HT1080 (cell line): ENCODE measurements around the gene C17orf50. TPM values are rescaled to one million over a fixed set of nuclear protein-coding genes. Genes with fewer than 3 reads are reported as not detected.

ENCODE experiments used
- DNase-seq: peaks from one replicate; pipeline ENCODE4 v3.0.0-alpha.2; 2015; ENCODE audit warnings: low read depth
- polyA plus RNA-seq, 2 experiments: library from polyadenylated mRNA; depleted of rRNA; stranded (reverse); fragments of >200 nt; gene quantifications; 2 replicates each; pipeline ENCODE4 v1.2.3, GENCODE V29; 2015
- total RNA-seq: library from RNA; depleted of rRNA; stranded (reverse); fragments of >200 nt; shearing (Covaris generic); gene quantifications from 2 replicates; pipeline ENCODE4 v1.2.3, GENCODE V29; 2014; rRNA removed

C17orf50 gene
- total RNA-seq = not detected in 2 replicates
- polyA plus RNA-seq (2015; cell fraction: cytosol; rRNA removed) = not detected in 2 replicates
- polyA plus RNA-seq (2015; cell fraction: nucleus; rRNA removed) = not detected in 2 replicates

DNA sequence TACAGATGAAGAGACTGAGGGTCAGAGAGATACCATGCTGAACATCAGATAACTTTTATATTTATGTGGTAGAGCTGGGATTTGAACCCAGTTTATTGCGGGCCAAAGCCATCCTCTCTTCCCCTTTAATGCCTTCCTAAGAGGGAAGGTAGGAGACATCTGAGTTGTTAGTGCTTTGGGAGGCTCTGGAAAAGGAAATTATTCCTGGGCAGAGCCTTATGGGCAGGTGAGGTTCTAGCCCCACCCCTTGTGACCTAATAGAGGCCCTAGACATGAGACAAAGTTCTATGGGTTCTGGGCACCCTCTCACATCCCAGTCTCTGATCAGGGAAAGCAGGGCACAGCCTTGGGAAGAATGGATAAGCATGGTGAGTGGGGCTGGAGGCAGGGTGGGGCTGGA is at the start of gene C17orf50:
Gene C17orf50 (plus strand): TSS at position 301 of the 400 bp plus-strand sequence. CDS start 55 bp downstream, at position 356.
- DNase-seq = no peak

- no peak for DNase-seq
These were observed 49.7 kb upstream of the C17orf50 start for GRCh38 chr17:35710950-35711349.

GRCh38 chr17:35713069-35713728 is 47.5 kb upstream of the C17orf50 start:
- peak; percentile 96 for DNase-seq

- no peak for DNase-seq
These were observed 45.7 kb upstream of the C17orf50 start for GRCh38 chr17:35714988-35715387.

GRCh38 chr17:35715416-35715815 is 45.3 kb upstream of the C17orf50 start:
- DNase-seq = no peak

- DNase-seq = no peak
These were observed 44.5 kb upstream of the C17orf50 start for GRCh38 chr17:35716173-35716572.

DNA sequence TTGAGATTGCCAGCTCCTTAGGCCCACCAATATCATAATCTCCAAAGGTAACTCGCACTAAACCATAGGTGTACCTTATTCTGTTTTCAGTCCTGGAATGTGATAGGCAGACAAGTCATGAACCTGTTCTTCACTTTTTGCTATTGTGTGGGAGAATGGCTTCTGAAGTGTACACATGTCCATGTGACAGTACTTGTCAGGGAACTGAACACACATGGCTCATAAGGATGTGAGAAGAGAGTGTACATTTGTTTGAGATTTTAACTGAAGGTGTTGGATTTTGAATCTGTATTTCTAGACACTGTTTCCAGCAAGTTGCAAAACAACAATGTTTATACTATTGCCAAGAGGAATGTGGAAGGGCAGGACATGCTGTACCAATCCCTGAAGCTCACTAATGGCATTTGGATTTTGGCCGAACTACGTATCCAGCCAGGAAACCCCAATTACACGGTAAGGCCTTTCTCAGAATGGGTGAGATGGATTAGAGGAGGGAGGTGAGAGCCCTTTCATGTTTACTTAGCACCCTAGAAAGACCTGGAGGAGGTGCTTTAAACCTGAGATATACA is 43.7 kb upstream of the C17orf50 start:
- DNase-seq = no peak

- no peak for DNase-seq
These were observed 43.2 kb upstream of the C17orf50 start for GRCh38 chr17:35717475-35717874.

GRCh38 chr17:35723735-35724134 is 37.0 kb upstream of the C17orf50 start:
- no peak for DNase-seq

- DNase-seq = no peak
These were observed 35.6 kb upstream of the C17orf50 start for GRCh38 chr17:35725058-35725457.

DNA sequence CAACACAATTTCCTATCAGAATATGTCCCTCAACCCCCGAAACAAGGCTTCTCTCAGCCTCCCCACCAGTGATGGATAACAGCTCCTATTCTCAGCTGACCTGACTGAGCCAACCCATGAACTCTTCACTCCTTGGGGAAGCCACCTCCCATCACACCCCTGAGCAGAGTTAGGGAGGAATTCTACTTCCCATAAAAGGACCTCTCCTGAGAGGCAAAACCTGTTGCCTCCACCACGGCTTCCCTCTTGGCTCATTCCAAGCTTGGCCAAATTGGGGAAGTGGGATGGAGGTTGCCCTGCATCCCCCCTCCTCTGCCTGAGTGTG is 34.9 kb upstream of the C17orf50 start:
- DNase-seq = no peak

DNA sequence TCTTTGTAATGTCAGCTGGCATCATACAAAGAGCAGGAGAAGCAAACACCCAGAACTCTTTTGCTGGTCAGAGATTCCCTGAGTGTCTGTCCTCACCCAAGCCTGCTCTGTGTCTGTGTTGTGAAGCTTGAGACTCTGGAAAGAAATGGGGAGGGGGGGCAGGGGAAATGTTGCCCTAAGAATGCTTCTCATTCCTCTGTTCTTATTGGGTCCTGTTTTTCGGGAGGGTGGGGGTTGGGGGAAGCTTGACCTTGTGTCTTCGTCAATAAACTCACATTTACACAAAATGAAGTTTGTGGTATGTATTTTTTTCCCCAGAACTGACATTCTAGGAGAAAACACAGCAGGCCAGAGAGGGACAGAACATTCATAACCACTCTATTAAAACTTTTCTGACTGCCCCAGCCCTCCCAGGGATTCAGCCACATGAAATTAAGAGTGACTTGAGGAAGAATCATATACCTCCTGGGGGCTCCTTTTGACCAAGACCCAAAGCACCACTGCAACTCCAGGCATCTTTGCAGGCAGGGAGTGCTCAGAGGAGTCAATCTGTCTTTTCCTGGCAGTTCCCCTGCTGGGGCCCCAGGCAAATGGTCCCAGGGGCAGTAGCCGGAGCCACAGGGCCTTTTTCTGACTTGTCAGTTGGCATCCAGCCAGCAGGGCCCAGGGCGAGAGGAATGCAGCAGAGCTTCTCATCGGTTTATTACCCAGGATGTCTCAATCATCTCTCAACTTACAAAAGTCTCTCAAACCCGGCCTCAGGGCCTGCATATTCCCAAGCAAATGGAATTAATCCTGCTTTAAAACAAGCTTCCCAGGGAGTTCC is 34.3 kb upstream of the C17orf50 start:
- DNase-seq = peak; percentile 69

- DNase-seq = no peak
These were observed 33.7 kb upstream of the C17orf50 start for GRCh38 chr17:35726953-35727460.

DNA sequence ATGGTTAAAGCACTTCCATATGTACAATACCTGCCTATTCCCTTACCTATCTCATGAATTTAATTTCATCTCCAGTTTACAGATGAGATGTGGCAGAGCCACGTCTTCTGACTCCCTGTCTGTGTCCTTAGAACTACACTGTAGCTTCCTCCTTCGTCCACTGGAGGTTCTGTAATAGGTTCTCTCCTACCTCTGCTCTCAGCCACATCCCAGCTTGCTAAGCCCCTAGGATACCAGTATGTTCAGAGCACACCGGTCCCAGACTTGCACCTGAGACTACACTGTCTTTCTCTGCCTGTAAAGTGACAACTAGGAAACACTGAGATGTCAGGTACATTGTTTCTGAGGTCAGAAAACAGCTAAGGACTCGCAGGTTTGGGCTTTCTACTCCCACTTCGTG is 33.1 kb upstream of the C17orf50 start:
- no peak for DNase-seq

- DNase-seq = no peak
These were observed 32.1 kb upstream of the C17orf50 start for GRCh38 chr17:35728551-35728950.

GRCh38 chr17:35729405-35729833 is 31.3 kb upstream of the C17orf50 start:
- no peak for DNase-seq

GRCh38 chr17:35730400-35731005 is 30.2 kb upstream of the C17orf50 start:
- DNase-seq = peak; percentile 17

DNA sequence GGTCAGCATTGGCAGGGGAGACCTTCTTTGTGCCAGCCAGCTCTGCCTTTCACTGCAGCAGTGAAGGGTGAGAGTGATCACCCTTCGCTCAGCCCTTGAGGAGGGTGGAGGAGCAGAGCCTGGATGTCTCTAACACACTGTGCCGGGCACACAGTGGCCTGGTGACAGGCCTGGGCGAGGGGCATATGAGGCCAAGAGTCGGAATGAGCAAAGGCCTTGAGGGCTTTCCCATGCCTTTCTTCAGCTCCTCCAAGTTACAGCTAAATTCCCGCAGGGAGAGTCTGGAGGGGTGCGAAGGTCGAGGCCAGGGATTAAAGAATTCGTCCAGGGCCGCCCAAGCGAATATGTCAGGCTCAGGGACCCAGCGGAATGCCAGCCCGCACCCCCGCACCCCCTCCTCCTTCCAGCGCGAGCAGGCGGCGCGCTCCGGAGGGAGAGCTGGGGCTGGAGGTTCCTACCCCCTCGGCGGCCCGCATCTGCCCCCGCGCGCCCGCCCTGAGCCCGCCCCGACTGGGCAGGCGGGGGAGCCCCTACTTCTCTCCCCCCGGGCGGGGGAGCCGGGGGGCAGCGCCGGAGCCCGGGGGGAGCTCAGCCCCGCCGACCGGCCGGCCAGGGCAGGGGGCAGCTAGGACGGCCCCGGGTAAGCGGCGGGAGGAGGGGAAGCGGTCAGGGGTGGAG is 29.3 kb upstream of the C17orf50 start, which contains the start of gene RASL10B:
Gene RASL10B (plus strand): TSS at position 401 of the 678 bp plus-strand sequence. CDS start 3,546 bp downstream, outside the sequence.
- peak; percentile 38 for DNase-seq

GRCh38 chr17:35731917-35732805 is 28.5 kb upstream of the C17orf50 start:
- DNase-seq = no peak

- DNase-seq = no peak
These were observed 27.9 kb upstream of the C17orf50 start for GRCh38 chr17:35732806-35733136.
